Testis (tissue), 3 donors: ENCODE results near the gene DSTN. TPM values are rescaled to one million over a fixed set of nuclear protein-coding genes. Genes with fewer than 3 reads are reported as not detected.

Experiments
- DNase-seq: peaks from one replicate; pipeline ENCODE4 v3.0.0-alpha.2; 2019
- H3K27ac ChIP-seq, 2 donors: fragments of 200-600 bp; sonication (generic); one replicate each; pipeline ENCODE4 v1.5.1; 2019
- H3K27me3 ChIP-seq: fragments of 200-600 bp; sonication (generic); one replicate; pipeline ENCODE4 v1.5.1; 2019
- H3K36me3 ChIP-seq: fragments of 200-600 bp; sonication (generic); one replicate; pipeline ENCODE4 v1.5.1; 2017; ENCODE audit warnings: low read depth; ENCODE audit errors: missing control alignments
- H3K4me1 ChIP-seq: fragments of 200-600 bp; sonication (generic); one replicate; pipeline ENCODE4 v1.5.1; 2019
- H3K4me3 ChIP-seq, 2 donors: fragments of 200-600 bp; sonication (generic); one replicate each; pipeline ENCODE4 v1.5.1; 2017 to 2019
- H3K9me3 ChIP-seq: fragments of 200-600 bp; sonication (generic); one replicate; pipeline ENCODE4 v1.5.1; 2017
- CTCF ChIP-seq, 3 experiments: fragments of 450-650 bp in 2 of 3; fragments of 200-600 bp in 1 of 3; sonication (generic) in 1 of 3; IDR thresholded peaks; one replicate each; pipeline ENCODE4 v1.5.1; 2016 to 2019; ENCODE audit warnings: antibody characterized with exemption in 3 of 3, mild to moderate bottlenecking in 2 of 3, moderate library complexity in 1 of 3
- POLR2A ChIP-seq: fragments of 450-650 bp; IDR thresholded peaks from one replicate; pipeline ENCODE4 v1.6.1; 2017; ENCODE audit warnings: antibody characterized with exemption, mild to moderate bottlenecking, moderate library complexity
- WGBS, 2 donors: methylation state at CpG; one replicate each; pipeline ENCODE4 v1.1.5; 2018; 5-methylcytosine and 5-hydroxymethylcytosine counted together
- intact Hi-C: fragments of 100-400 bp; cut with DNase I; formaldehyde crosslinking; loops from one replicate; pipeline ENCODE4 v1.15.1; 2023; ENCODE audit warnings: low total_unique reads
- polyA plus RNA-seq: library from polyadenylated mRNA; stranded (reverse); fragments of 350-450 nt; fragmentation: Illumina TruSeq; extraction: RNeasy Lipid Tissue Mini Kit (QIAGEN cat#74804); gene quantifications from one replicate; pipeline ENCODE4 v1.2.3, GENCODE V29; 2014; ENCODE audit warnings: low read depth, low replicate concordance; ENCODE audit not compliant: insufficient read depth
- total RNA-seq, 2 donors: library from RNA; depleted of rRNA; stranded (reverse); fragments of >200 nt; gene quantifications; one replicate each; pipeline ENCODE4 v1.2.3, GENCODE V29; 2016

The DSTN gene
- total and polyA plus RNA-seq, 3 donors from 2014 or later, result 121 to 301 (median 148) TPM

GRCh38 chr20:17530716-17531664 lies 38.9 kb upstream of the DSTN start, which contains the start of gene BFSP1:
Gene BFSP1, minus strand, starts transcription at chr20:17531379. Its CDS starts 50 bp downstream, at chr20:17531329.
- H3K27ac ChIP-seq, result peak within 1 kb of the TSS; percentile 61 to 82
- no peaks in the 10 kb centered on the region for H3K4me1 ChIP-seq
- H3K9me3 ChIP-seq, result no peaks in the 10 kb centered on the region
- intact Hi-C loops, result no loop called here
- no peaks in the 10 kb centered on the region for H3K27me3 ChIP-seq
- TF ChIP-seq CTCF (IDR thresholded peaks at IDR 0.05) (no peak), POLR2A (no peak)
- 2% methylated on average over 18 to 48 of the region's 111 CpGs for WGBS, 2 donors
- no peaks in the 10 kb centered on the region for H3K36me3 ChIP-seq
- DNase-seq, result peak; percentile 69
- H3K4me3 ChIP-seq, result peak within 1 kb of the TSS; percentile 61 to 69

- Histone ChIP-seq H3K27ac (peak overlapping the region; percentile 61 to 82), H3K4me1 (no peaks in the 10 kb centered on the region), H3K36me3 (no peaks in the 10 kb centered on the region), H3K9me3 (no peaks in the 10 kb centered on the region), H3K4me3 (peak overlapping the region; percentile 61 to 69), H3K27me3 (no peaks in the 10 kb centered on the region)
- no peak for DNase-seq
- no peak for TF ChIP-seq CTCF (IDR thresholded peaks at IDR 0.05)
- TF ChIP-seq POLR2A, result no peak
- WGBS, 2 donors, result 49 to 55% methylated on average over 5 of the region's 5 CpGs
- intact Hi-C loops, result no loop called here
Measured at GRCh38 chr20:17531665-17532025, 38.2 kb upstream of the DSTN start.

GRCh38 chr20:17533396-17533795 lies 36.5 kb upstream of the DSTN start:
- Histone ChIP-seq H3K36me3 (no peaks in the 10 kb centered on the region), H3K27ac (no peak overlapping the region), H3K4me1 (no peaks in the 10 kb centered on the region), H3K9me3 (no peaks in the 10 kb centered on the region), H3K27me3 (no peaks in the 10 kb centered on the region), H3K4me3 (no peak overlapping the region)
- intact Hi-C loops, result no loop called here
- peak; percentile 32 for DNase-seq
- TF ChIP-seq CTCF (IDR thresholded peaks at IDR 0.05) (no peak), POLR2A (no peak)
- WGBS, 2 donors, result 47 to 73% methylated on average over 1 of the region's 1 CpG

GRCh38 chr20:17534077-17534476 lies 35.8 kb upstream of the DSTN start:
- Histone ChIP-seq H3K4me1 (no peaks in the 10 kb centered on the region), H3K27ac (no peak overlapping the region), H3K9me3 (no peaks in the 10 kb centered on the region), H3K4me3 (no peak overlapping the region), H3K36me3 (no peaks in the 10 kb centered on the region), H3K27me3 (no peaks in the 10 kb centered on the region)
- no peak for TF ChIP-seq CTCF (IDR thresholded peaks at IDR 0.05)
- no peak for TF ChIP-seq POLR2A
- 95 to 96% methylated on average over 3 of the region's 3 CpGs for WGBS, 2 donors
- intact Hi-C loops, result no loop called here
- no peak for DNase-seq
